GDM1 (cell line): ENCODE results near the gene TAF1D.
"Not testable (repeated sequence)": the region's sequence is repeated elsewhere in the genome, so short reads cannot be mapped to it uniquely, and the experiment has no call there.

Experiments used
- DNase-seq: peaks from one replicate; lab custom pipeline; 2025; lab: John Stamatoyannopoulos, UW

The TAF1D gene, protein sequence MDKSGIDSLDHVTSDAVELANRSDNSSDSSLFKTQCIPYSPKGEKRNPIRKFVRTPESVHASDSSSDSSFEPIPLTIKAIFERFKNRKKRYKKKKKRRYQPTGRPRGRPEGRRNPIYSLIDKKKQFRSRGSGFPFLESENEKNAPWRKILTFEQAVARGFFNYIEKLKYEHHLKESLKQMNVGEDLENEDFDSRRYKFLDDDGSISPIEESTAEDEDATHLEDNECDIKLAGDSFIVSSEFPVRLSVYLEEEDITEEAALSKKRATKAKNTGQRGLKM

DNA sequence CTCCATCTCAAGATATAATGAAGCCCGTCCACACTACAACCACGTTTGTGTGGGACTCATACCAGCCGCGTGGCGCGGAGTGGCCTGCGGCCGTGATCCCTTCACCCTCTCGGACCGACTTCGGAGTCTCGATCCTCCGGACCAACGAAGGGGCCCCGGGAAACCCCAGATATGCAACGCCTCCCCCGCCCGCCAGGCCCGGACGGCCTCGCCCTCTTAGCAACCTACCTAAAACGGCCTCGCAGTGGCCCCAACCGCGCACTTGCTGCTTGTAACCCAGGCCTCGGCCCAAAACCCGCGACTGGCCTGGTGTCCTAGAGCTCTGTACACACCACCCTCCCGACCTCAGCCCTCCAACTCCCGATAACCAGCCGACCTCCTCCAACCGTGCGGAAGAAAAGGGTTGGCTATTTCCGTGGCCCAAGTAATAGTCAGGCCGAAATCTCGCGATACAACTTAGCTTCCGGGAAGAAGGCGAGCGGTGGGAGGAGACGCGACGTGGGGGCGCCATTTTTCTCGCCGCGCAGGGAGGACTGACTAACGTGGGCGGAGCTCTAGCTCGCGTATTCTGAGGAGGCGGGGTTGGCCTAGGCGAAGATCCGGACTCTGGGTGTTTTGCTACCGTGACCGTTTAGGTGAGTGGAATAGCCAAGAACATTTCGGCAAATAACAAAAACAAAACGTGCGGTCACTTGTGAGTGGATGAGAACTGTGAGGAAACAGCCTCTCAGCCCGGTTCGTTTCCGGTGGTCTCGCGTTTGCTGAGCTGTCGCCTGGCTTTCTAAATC, at the start of gene TAF1D, which contains the start of gene C11orf54:
TAF1D (minus strand) TSS at position 402 of the 788 bp plus-strand sequence. CDS start 2,191 bp downstream, outside the sequence.
C11orf54 (plus strand) TSS at position 579 of the 788 bp plus-strand sequence. CDS start 5,722 bp downstream, outside the sequence.
- DNase-seq = peak; percentile 95

DNA sequence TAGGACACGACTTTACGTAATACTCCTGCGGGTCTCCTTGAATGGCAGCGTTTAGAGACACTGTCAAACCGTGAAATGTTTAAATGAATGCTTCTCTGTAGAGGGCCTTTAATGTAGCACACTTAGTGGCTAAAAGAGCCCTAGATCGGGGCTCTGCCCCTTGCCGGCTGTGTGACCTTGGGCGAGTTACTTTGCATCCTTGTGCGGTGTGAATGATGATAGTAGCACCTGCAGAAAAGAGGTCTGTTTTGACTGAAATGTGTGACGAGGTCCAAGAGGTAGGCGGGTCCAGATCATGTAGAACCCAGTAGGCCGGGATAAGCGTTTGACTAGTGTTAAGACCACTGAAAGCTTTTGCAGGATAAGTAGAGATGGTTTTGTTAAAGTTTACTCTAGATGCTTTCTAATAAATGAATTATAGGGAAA, 43.7 kb upstream of the TAF1D start:
- DNase-seq = no peak

DNA sequence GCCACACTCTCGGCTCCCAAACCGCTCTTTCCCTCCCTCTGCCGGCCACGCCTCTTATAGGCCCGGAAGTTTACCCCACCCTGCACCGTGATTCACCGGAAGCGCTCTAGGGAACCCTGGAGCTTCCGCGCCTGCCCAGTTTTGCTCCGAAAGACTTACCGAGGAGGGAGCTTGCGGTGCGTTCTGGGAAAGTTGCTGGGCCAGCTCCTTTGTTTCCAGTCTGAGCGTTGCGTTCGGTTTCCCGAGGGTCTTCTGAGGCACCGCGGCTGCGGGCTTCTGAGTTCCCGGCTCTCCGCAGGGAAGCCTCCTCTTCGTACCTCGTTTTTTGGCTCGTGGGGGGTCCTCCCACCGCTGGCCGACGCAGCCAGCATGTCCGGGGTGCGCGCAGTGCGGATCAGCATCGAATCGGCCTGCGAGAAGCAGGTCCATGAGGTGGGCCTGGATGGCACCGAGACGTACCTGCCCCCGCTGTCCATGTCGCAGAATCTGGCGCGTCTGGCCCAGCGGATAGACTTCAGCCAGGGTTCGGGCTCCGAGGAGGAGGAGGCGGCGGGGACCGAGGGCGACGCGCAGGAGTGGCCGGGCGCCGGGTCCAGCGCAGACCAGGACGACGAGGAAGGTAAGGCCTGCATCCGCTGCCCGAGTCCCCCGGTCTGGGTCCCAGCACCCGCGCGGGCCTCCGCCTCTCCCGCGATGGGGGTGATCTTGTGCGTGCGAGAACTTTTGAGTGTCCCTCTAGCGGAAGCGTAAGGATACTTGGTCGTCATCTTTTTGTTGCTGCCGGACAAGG, 43.0 kb upstream of the TAF1D start, which contains the start of gene MED17:
MED17 (plus strand) TSS at position 138 of the 790 bp plus-strand sequence; CDS start at position 370, 232 bp downstream.
- DNase-seq = peak; percentile 81

- no peak for DNase-seq
Observed at GRCh38 chr11:93783765-93784144, 42.5 kb upstream of the TAF1D start.

DNA sequence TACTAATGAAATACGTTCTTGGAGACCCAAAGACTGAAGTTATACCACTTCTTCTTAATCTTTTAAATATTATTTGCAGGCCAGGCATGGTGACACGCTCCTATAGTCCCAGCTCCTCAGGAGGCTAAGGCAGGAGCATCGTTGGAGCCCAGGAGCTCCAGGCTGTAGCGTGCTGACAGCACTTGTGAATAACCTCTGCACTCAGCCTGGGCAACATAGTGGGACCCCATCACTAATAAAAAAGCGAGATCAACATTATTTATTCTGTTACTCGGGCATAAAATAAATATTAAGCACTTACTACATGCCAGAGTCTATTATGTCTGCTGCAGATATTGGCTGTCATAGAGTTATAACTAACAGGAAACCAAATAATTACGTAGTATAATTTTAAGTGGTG, 42.1 kb upstream of the TAF1D start:
- no peak for DNase-seq

- DNase-seq = no peak
Observed at GRCh38 chr11:93775289-93775688, 34.0 kb upstream of the TAF1D start.

DNA sequence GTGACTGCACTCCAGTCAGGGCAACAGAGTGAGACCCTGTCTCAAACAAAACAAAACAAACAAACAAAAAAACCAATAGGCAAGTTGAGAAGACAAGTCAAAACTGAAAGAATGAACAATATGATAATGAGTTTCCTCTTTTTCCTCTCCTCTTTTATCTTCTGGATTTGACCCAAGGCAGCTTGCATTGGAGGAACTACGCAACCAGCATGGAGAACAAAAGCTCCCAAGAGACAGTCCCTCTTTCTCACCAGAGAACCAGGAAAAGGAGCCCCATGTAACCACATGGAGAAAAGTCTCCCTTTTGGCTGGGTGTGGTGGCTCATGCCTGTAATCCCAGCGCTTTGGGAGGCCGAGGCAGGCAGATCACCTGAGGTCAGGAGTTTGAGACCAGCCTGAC, 33.3 kb upstream of the TAF1D start:
- DNase-seq = not testable (repeated sequence)

DNA sequence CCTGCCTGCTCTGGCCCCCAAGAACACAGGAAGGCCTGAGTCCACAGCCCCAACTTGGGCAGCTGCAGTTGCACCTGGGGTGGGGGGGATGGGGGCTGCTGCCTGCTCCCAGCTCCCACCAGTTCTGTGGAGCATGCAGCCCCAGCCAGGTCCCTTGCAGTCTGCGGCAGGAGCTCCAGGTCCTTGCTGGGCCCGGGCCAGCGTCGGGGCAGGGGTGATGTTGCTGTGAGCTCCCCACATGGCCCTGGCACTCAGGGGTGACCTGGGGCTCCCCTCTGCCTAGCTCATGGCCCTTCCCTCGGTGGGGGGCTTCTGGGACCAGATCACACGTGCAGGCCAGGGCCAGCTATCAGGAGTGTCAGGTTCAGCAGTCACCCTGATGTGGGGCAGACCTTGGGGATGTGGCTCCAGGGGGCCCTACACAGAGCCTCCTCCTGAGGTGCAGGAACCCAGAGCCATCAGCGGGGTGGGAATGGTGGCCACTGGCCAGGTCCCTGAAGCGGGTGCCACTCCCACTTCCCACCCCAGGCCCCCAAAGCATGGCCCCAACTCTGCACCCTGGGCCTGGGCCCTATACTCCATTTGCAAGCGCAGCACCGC, 32.4 kb upstream of the TAF1D start:
- no peak for DNase-seq

DNA sequence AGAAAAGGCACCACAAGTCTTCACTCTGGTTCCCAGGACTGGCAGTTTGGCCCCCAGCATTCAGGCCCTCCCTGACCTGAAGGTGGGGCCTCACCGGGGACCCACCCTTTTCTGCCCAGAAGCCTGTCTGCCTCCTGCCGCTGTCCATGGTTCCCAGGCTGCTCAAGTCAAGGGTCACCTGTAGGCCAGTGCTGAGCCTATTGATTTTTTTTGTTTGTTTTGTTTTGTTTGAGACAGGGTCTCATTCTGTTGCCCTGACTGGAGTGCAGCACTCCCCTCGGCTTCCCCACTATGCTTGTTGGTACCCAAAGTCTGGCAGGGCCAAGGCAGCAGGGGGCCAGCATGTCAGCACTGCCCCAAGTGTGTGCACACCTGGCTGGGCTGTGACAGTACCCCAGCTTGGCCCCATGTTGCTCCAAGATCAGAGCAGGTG, 31.8 kb upstream of the TAF1D start:
- no peak for DNase-seq

- DNase-seq = no peak
Observed at GRCh38 chr11:93772123-93772522, 30.8 kb upstream of the TAF1D start.

GRCh38 chr11:93770160-93770559, 28.9 kb upstream of the TAF1D start:
- DNase-seq = no peak

DNA sequence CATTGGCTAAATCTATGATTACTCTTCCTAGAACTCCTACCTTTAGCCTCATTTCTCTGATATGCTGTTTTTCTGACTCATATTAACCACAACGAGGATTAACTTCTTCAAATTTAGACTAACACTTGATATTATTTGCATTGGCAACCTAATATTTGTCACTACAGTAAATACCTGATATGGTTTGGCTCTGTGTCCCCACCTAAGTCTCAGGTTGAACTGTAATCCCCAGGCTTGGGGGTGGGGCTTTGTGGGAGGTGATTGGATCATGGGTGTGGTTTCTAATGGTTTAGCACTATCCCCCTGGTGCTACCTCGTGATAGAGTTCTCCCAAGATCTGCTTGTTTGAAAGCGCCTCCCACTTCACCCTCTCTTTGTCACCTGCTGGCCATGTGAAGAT, 25.7 kb upstream of the TAF1D start:
- no peak for DNase-seq

- no peak for DNase-seq
Observed at GRCh38 chr11:93766504-93766903, 25.2 kb upstream of the TAF1D start.

- no peak for DNase-seq
Observed at GRCh38 chr11:93765551-93765950, 24.3 kb upstream of the TAF1D start.

GRCh38 chr11:93761910-93762309, 20.6 kb upstream of the TAF1D start:
- DNase-seq = no peak

- DNase-seq = not testable (repeated sequence)
Observed at GRCh38 chr11:93759123-93759522, 17.8 kb upstream of the TAF1D start.

DNA sequence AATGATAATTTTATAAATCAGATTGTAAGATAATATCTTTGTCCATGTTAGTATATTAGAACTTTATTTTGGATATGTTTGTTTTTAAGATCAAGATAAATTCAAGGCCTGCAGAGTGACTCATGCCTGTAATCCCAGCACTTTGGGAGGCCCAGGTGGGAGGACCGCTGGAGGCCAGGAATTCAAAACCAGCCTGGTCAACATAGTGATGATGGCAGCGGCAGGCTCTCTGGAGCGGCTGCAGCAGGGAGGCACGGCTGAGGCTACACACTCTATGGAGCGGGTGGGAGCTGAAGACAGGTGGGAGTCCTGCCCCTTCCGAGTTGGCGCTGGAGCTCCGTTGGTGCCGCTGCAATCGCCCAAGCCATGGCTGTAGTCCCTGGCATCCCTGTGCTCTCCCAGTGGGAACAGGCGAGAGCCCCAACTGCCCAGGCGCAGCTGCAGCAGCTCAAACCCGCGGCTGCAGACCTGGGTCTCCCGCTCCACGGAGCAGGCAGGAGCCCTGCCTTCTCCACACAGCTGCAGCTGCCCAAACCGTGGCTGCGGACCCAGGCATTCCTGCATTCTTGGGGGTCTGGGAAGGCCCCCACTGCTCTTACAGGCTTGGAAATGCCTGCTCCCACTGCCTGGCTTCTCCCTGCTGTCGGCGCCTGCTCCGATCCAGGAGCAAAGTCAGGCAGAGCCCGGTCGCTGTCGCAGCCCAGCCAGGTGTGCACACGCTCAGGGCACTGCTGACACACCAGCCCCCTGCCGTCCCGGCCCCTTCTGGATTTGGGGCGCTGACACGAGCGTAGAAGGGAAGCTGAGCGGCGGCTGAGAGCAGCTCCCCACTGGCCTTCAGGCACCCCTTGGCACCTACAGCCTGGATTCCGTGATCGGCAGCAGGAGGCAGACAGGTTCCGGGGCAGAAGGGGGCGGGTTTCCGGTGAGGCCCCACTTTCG, 16.9 kb upstream of the TAF1D start:
- DNase-seq = no peak

DNA sequence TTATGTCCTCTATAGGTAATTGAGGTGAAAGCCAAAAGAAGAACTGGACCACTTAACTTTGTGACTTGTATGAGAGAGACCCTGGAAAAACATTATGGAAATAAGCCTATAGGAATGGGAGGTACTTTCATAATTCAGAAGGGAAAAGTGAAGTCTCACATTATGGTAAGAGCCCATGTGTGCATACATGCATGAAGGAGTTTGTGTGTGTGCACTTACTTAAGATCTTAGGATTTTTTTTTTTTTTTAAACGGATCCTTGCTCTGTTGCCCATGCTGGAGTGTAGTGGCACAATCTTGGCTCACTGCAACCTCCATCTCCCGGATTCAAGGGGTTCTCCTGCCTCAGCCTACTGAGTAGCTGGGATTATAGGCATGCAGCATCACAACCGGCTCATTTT, 16.0 kb upstream of the TAF1D start:
- no peak for DNase-seq

DNA sequence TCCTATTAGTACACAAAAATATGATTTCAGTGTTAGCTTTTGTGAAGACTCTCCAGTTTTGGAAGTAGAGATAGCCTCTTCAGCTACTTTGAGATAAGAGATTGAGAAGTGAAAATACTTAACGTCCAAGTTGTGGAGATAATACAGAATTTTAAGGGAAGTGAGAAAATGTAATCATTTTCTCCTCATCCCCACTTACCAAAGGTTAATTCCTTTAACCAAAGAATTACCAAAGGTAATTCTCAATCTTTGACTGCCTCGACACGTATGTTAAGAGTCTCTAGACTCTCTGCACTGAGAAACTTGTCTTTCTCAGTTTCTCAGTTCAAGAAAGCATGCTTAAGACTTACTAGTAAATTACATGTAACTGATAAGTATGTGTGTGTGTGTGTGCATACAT, 15.5 kb upstream of the TAF1D start:
- no peak for DNase-seq

DNA sequence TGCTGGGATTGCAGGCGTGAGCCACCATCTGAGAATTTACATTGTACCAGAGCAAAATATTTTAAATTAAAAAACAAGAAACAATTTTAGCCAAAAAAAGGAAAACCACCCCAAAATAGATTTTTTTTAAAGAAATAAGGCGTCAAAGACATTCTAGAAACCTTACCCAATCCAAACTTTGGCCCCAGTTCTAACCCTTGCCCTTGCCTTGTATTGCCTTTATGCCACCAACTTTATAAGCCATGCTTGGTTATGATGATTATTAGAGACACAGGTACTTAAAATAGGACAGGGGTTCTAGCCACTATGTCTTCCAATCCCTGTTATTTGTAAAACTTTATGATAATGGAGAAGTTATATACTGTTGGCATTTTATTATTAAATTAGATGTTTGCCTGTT, 11.9 kb upstream of the TAF1D start:
- no peak for DNase-seq

DNA sequence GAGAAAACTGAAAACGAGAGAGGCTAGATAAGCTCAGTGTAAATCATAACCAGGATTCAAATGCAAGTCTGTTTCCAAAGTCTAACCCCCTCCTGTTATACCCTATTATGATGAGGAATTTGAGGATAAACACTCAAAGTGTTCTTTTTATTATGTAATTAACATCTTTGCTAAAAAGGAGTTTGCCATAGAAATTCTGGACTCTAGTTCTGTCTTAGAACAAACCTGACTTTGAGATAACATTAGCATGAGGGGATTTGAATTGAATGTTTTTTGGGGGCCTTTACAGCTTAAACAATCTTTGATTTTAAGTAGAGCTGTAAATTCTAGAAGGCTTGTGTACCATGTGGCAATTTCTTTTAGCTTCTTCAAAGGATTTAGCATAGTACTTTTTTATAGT, 9.7 kb upstream of the TAF1D start:
- no peak for DNase-seq
